Measurements from ENCODE around the gene TASOR. TPM values are rescaled to one million over a fixed set of nuclear protein-coding genes. Genes with fewer than 3 reads are reported as not detected.

TASOR gene
- total and polyA plus RNA-seq, 2 experiments from 2014 or later = 9.3 to 64.0 TPM

GRCh38 chr3:56677286-56677685, 5.8 kb downstream of the TASOR start:
- Histone ChIP-seq H3K27ac (no peak overlapping the region), H3K79me2 (peaks cover 74% of the 10 kb centered on the region), H3K27me3 (no peaks in the 10 kb centered on the region), H3K4me2 (no peak overlapping the region), H3K9me3 (ENCODE audit: low read depth) (no peaks in the 10 kb centered on the region), H3K9me2 (replicated peaks; ENCODE audit: insufficient read depth) (no peaks in the 10 kb centered on the region), H3K36me3 (replicated peaks; ENCODE audit: insufficient read depth, low read depth) (no peaks in the 10 kb centered on the region), H3K4me3 (no peak overlapping the region), H2AFZ (no peak overlapping the region), H4K20me1 (ENCODE audit: insufficient read depth, poor library complexity, severe bottlenecking) (peaks cover 3% of the 10 kb centered on the region), H3K4me1 (ENCODE audit: insufficient read depth) (peaks cover 3% of the 10 kb centered on the region)
- no peak for DNase-seq (ENCODE audit: low spot score)
- TF ChIP-seq EZH2 (IDR thresholded peaks at IDR 0.05; ENCODE audit: borderline replicate concordance) (no peak), EZH2phosphoT487 (IDR thresholded peaks at IDR 0.05; ENCODE audit: low read depth, severe bottlenecking, unreplicated experiment) (no peak), CTCF (IDR thresholded peaks at IDR 0.05; ENCODE audit: poor library complexity) (no peak)
- 77% methylated on average over 1 of the region's 1 CpG for WGBS (ENCODE audit: low lambda C conversion rate, missing lambda C conversion rate)

DNA sequence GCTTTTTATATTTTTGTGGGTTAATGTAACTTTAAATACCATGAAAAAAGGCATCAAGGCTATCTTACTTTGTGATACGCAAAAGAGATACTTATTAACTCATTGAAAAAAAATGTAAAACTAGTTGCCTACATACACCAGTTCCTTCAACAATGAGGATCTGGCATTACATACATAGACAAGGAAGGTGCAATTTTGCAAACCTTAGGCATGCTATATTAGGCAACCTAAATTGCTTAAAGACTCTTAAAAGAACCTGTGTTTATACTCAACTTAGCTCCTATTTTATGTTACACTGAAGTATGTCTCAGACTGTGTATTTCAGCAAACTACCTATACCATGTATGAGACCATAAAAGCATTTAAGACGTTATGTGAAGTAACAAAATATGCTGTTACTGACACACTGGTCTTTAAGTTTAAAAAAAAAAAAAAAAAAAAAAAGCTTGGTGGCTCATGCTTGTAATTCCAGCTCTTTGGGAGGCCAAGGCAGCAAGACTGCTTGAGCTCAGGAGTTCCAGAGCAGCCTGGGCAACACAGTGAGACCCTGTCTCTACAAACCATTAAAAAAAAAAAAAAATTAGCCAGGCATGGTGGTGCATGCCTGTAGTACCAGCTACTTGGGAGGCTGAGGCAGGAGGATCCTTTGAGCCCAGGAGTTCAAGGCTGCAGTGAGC, 9.1 kb downstream of the TASOR start:
- Histone ChIP-seq H3K4me1 (ENCODE audit: insufficient read depth) (no peaks in the 10 kb centered on the region), H2AFZ (no peak overlapping the region), H3K9me3 (ENCODE audit: low read depth) (no peaks in the 10 kb centered on the region), H3K9me2 (replicated peaks; ENCODE audit: insufficient read depth) (no peaks in the 10 kb centered on the region), H3K27ac (no peak overlapping the region), H3K36me3 (replicated peaks; ENCODE audit: insufficient read depth, low read depth) (no peaks in the 10 kb centered on the region), H3K4me3 (no peak overlapping the region), H3K79me2 (peaks cover 45% of the 10 kb centered on the region), H3K4me2 (no peak overlapping the region), H4K20me1 (ENCODE audit: insufficient read depth, poor library complexity, severe bottlenecking) (peaks cover 3% of the 10 kb centered on the region), H3K27me3 (no peaks in the 10 kb centered on the region)
- TF ChIP-seq CTCF (IDR thresholded peaks at IDR 0.05; ENCODE audit: poor library complexity) (no peak), EZH2phosphoT487 (IDR thresholded peaks at IDR 0.05; ENCODE audit: low read depth, severe bottlenecking, unreplicated experiment) (no peak), EZH2 (IDR thresholded peaks at IDR 0.05; ENCODE audit: borderline replicate concordance) (no peak)
- 83% methylated on average over 2 of the region's 2 CpGs for WGBS (ENCODE audit: low lambda C conversion rate, missing lambda C conversion rate)
- no peak for DNase-seq (ENCODE audit: low spot score)

GRCh38 chr3:56667973-56668579, 15.0 kb downstream of the TASOR start:
- H3K4me2 ChIP-seq = no peak overlapping the region
- H3K4me3 ChIP-seq = no peak overlapping the region
- H3K36me3 ChIP-seq (replicated peaks; ENCODE audit: insufficient read depth, low read depth) = no peaks in the 10 kb centered on the region
- H3K9me2 ChIP-seq (replicated peaks; ENCODE audit: insufficient read depth) = no peaks in the 10 kb centered on the region
- H2AFZ ChIP-seq = no peak overlapping the region
- TF ChIP-seq EZH2 (IDR thresholded peaks at IDR 0.05; ENCODE audit: borderline replicate concordance) (no peak), CTCF (IDR thresholded peaks at IDR 0.05; ENCODE audit: poor library complexity) (no peak), EZH2phosphoT487 (IDR thresholded peaks at IDR 0.05; ENCODE audit: low read depth, severe bottlenecking, unreplicated experiment) (no peak)
- H4K20me1 ChIP-seq (ENCODE audit: insufficient read depth, poor library complexity, severe bottlenecking) = no peaks in the 10 kb centered on the region
- H3K79me2 ChIP-seq = peaks cover 14% of the 10 kb centered on the region
- H3K27ac ChIP-seq = no peak overlapping the region
- no peaks in the 10 kb centered on the region for H3K27me3 ChIP-seq
- H3K4me1 ChIP-seq (ENCODE audit: insufficient read depth) = no peaks in the 10 kb centered on the region
- no peak for DNase-seq (ENCODE audit: low spot score)
- 95% methylated on average over 3 of the region's 3 CpGs for WGBS (ENCODE audit: low lambda C conversion rate, missing lambda C conversion rate)
- H3K9me3 ChIP-seq (ENCODE audit: low read depth) = no peaks in the 10 kb centered on the region

Measured in hepatocyte (in vitro differentiated cells).